Ovary (tissue), 9 donors: ENCODE data around the gene TNFRSF17. TPM values are rescaled to one million over a fixed set of nuclear protein-coding genes. Genes with fewer than 3 reads are reported as not detected.

Experiments used
- DNase-seq, 5 donors: peaks; one replicate each; pipeline ENCODE4 v3.0.0-alpha.2; 2019 to 2020
- H3K27ac ChIP-seq, 2 donors: fragments of 200-600 bp; one replicate each; pipeline versions ENCODE4 v1.5.1 to v1.8.0; 2019 to 2022
- H3K27me3 ChIP-seq: fragments of 200-600 bp; one replicate; pipeline ENCODE4 v1.8.0; 2022
- H3K36me3 ChIP-seq: fragments of 200-600 bp; sonication (generic); one replicate; pipeline ENCODE4 v1.5.1; 2019
- H3K4me1 ChIP-seq: one replicate; pipeline ENCODE4 v1.8.1; 2013; ENCODE audit warnings: mild to moderate bottlenecking, moderate library complexity; ENCODE audit not compliant: insufficient read depth
- H3K4me3 ChIP-seq: fragments of 200-600 bp; sonication (generic); one replicate; pipeline ENCODE4 v1.5.1; 2017
- H3K9me3 ChIP-seq, 2 donors: fragments of 200-600 bp in 1 of 2; sonication (generic) in 1 of 2; one replicate each; pipeline versions ENCODE4 v1.5.1 to v1.8.1; 2013 to 2019; ENCODE audit warnings: mild to moderate bottlenecking in 1 of 2, moderate library complexity in 1 of 2
- CTCF ChIP-seq, 3 donors: fragments of 450-650 bp in 2 of 3; fragments of 200-600 bp in 1 of 3; IDR thresholded peaks; one replicate each; pipeline versions ENCODE4 v1.5.1 to v1.8.0; 2016 to 2022; ENCODE audit warnings: antibody characterized with exemption in 3 of 3, mild to moderate bottlenecking in 1 of 3
- EP300 ChIP-seq: sonication (generic); formaldehyde crosslinking; IDR thresholded peaks from one replicate; pipeline ENCODE4 v1.6.1; 2017; ENCODE audit warnings: antibody characterized with exemption
- POLR2A ChIP-seq: fragments of 450-650 bp; IDR thresholded peaks from one replicate; pipeline ENCODE4 v1.6.1; 2017; ENCODE audit warnings: antibody characterized with exemption, mild to moderate bottlenecking, moderate library complexity
- WGBS, 3 donors: extraction: QIAGEN DNeasy Blood & Tissue Kit in 1 of 3; methylation state at CpG; one replicate each; pipeline versions ENCODE4 v1.1.5 to v1.1.7; 2013 to 2017; 5-methylcytosine and 5-hydroxymethylcytosine counted together
- intact Hi-C, 4 donors: fragments of 100-400 bp; cut with DNase I; formaldehyde crosslinking; loops; one replicate each; pipeline versions ENCODE4 v1.11.0 to v1.15.1; 2022 to 2023
- polyA plus RNA-seq, 2 donors: library from polyadenylated mRNA; stranded (reverse); fragments of 200-250 nt in 1 of 2; fragments of 350-450 nt in 1 of 2; fragmentation: Illumina TruSeq in 1 of 2; extraction: RNeasy Lipid Tissue Mini Kit (QIAGEN cat#74804) in 1 of 2; gene quantifications; one replicate each; pipeline ENCODE4 v1.2.3, GENCODE V29; 2013 to 2014
- total RNA-seq, 7 donors: library from RNA; depleted of rRNA in 2 of 7; stranded (reverse); fragments of >200 nt in 2 of 7; fragmentation: NEBNext Ultra II Directional in 3 of 7; extraction: Animal tissue kit (Norgen Biotek cat#: 25700) in 3 of 7; gene quantifications; one replicate each; pipeline versions ENCODE4 v1.1.0 to v1.2.4, GENCODE V29; 2016 to 2023
- donor health status: DM: no; HTN: no; CAD: no; lungs with moderate emphysema.
- donor health status: DM: no; HTN: no; CAD: no.
- donor health status: Bipolar disorder and iron deficiency.
- donor health status: DM: yes; HTN: yes; CAD: no.
- donor health status: DM: no; HTN: no; CAD: no.
- donor health status: DM: yes; HTN: yes; CAD: no.

TNFRSF17 gene
- total and polyA plus RNA-seq, 9 donors = 0.19 to 0.60 (median 0.36) TPM; not detected in 5

DNA sequence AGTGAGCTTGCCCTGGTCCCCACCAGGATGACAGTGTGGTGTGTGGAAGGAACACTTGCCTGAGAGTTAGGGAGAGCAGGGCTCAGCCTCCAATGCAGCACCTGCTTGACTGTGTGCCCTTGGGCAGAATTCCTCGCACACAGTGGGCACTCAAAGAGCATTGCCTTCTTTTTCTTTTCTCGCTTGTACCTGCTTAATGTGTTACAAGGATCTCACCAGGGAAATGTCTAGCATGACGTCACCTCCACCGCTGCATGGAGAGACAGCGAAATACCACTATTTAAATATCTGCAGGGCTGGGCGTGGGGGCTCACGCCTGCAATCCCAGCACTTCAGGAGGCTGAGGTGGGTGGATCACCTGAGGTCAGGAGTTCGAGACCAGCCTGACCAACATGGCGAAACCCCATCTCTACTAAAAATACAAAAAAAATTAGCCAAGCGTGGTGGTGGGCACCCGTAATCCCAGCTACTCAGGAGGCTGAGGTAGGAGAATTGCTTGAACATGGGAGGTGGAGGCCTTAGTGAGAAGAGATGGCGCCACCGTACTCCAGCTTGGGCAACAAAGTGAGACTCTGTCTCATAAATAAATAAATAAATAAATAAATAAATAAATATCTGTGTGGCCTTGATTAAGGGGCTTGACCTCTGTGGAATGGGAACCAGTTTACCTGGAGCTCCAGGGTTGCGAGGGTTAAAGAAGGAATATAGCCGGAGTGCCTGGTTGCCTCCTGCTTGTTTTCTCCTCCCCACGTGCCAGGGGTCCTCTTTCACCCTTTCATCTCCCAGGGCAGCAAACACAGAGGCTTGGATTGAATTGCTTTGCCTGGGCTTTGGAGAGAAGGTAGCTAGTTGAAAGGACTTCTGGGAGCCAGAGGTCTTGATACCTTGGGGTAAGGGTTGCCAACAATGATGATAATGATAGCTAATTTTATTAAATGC, 27.8 kb downstream of the TNFRSF17 start:
- H3K9me3 ChIP-seq = no peaks in the 10 kb centered on the region
- 93 to 94% (median 93%) methylated on average over 16 of the region's 16 CpGs for WGBS, 3 donors
- no peak overlapping the region for H3K27ac ChIP-seq
- no peaks in the 10 kb centered on the region for H3K27me3 ChIP-seq
- H3K4me1 ChIP-seq = no peaks in the 10 kb centered on the region
- no peak overlapping the region for H3K4me3 ChIP-seq
- no peaks in the 10 kb centered on the region for H3K36me3 ChIP-seq
- no peak for DNase-seq
- no peak for TF ChIP-seq CTCF (IDR thresholded peaks at IDR 0.05)
- no peak for TF ChIP-seq EP300
- TF ChIP-seq POLR2A = no peak
- intact Hi-C loops = no loop called here

- no peaks in the 10 kb centered on the region for H3K36me3 ChIP-seq
- DNase-seq = no peak
- no peaks in the 10 kb centered on the region for H3K27me3 ChIP-seq
- no peaks in the 10 kb centered on the region for H3K9me3 ChIP-seq
- intact Hi-C loops = no loop called here
- 85 to 88% (median 87%) methylated on average over 8 of the region's 8 CpGs for WGBS, 3 donors
- no peak overlapping the region for H3K27ac ChIP-seq
- TF ChIP-seq CTCF (IDR thresholded peaks at IDR 0.05) = no peak
- no peak for TF ChIP-seq POLR2A
- H3K4me1 ChIP-seq = no peaks in the 10 kb centered on the region
- H3K4me3 ChIP-seq = no peak overlapping the region
These were observed 29.4 kb downstream of the TNFRSF17 start for GRCh38 chr16:11994143-11995119.

DNA sequence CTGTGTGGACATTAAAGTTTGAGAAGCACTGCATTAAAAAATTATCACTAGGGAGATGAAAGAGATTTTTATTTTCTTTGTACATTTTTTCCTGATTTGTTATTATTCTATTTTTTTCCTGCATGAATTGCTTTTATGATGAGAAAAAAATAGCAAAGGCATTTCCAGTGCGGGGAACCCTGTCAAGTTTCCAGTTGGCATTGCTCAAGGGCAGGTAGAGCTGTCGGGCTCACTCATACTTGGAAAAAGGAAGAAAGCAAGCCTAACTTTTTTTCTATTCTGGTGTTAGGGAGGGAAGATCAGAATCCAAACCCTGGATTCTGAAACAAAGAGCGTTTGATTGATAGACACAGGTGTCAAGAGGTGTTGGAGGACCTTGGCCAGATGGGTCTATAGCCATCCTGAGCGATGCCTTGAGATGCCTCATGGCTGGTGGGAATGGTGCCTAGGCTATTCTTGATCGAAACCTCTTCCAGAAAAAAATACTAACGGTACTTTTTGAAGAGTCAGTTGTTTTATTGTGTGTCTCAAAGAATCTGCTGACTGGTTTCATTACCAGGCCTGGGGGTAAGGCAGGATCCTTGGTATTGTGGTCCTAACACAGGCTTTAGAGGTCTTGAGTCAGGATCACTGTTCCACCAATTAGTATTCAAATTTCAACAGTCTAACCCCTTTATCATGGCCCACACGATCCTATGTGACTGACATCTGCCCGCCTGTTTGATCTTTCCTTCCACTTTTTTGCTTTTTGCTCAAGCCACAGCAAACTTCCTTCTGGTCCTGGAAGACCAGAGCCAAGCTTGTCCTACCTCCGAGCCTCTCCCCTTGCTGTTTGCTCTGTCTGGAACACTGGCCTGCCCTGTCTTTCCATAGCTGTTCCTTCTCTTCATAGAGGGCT, 31.7 kb downstream of the TNFRSF17 start:
- TF ChIP-seq EP300 = no peak
- TF ChIP-seq POLR2A = no peak
- DNase-seq = no peak
- intact Hi-C loops = no loop called here
- Histone ChIP-seq H3K9me3 (no peaks in the 10 kb centered on the region), H3K4me3 (no peak overlapping the region), H3K36me3 (no peaks in the 10 kb centered on the region), H3K27me3 (no peaks in the 10 kb centered on the region), H3K27ac (no peak overlapping the region), H3K4me1 (no peaks in the 10 kb centered on the region)
- 73 to 75% (median 75%) methylated on average over 9 of the region's 9 CpGs for WGBS, 3 donors

GRCh38 chr16:12000032-12000431, 35.0 kb downstream of the TNFRSF17 start:
- no peak overlapping the region for H3K27ac ChIP-seq
- intact Hi-C loops = no loop called here
- 90 to 95% (median 94%) methylated on average over 6 of the region's 6 CpGs for WGBS, 3 donors
- DNase-seq = no peak
- H3K4me1 ChIP-seq = peaks cover 2% of the 10 kb centered on the region
- no peaks in the 10 kb centered on the region for H3K36me3 ChIP-seq
- no peaks in the 10 kb centered on the region for H3K9me3 ChIP-seq
- no peaks in the 10 kb centered on the region for H3K27me3 ChIP-seq
- no peak overlapping the region for H3K4me3 ChIP-seq
- no peak for TF ChIP-seq CTCF (IDR thresholded peaks at IDR 0.05)
